Pons (tissue), 1 donor: ENCODE measurements around the gene TMED5.
"Not testable (repeated sequence)": the region's sequence is repeated elsewhere in the genome, so short reads cannot be mapped to it uniquely, and the experiment has no call there.

ENCODE experiments used
- DNase-seq: peaks from one replicate; pipeline ENCODE4 v3.0.0-alpha.2; 2016; ENCODE audit warnings: low spot score

The TMED5 gene

GRCh38 chr1:93171549-93172034, 8.6 kb downstream of the TMED5 start:
- no peak for DNase-seq

- DNase-seq = not testable (repeated sequence)
Observed at GRCh38 chr1:93170141-93170678, 10.0 kb downstream of the TMED5 start.

GRCh38 chr1:93167006-93167405, 13.2 kb downstream of the TMED5 start:
- no peak for DNase-seq

GRCh38 chr1:93165895-93166294, 14.3 kb downstream of the TMED5 start:
- DNase-seq = not testable (repeated sequence)

DNA sequence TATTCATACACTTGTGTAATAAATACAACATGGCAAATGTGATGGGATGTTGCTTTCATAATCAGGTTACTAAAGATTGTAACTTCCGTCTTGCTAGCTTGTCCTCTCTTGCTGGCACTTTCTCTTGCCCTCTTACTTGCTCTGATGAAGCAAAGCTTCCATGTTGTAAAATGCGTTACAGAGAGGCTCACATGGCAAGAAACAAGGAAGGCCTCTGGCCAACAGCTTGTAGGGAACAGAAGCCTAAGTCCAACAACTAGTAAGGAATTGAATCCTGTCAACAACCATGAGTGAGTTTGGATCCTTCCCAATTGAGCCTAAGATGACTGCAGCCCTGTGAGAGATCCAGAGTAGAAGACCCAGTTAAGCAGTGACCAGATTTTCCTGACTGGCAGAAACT, 15.4 kb downstream of the TMED5 start:
- no peak for DNase-seq

- DNase-seq = not testable (repeated sequence)
Observed at GRCh38 chr1:93163314-93163713, 16.9 kb downstream of the TMED5 start.

DNA sequence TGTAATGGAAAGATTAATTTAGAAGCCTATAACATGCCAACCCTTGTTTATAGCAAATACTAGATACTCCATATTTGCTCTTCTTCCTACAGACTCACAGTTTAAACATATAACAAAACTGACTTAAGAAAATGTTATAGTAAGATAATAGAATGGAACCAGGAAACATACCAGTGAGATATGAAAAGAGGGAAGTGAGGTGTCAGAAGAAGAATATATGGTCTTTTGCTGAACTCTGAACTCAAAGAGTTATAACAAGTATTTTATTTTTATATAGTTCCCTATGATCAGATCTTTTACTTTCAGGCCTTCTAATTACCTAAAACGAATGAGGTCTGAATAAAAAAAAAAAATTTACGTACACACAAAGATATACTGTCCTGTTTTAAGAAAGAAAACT, 20.9 kb downstream of the TMED5 start:
- DNase-seq = no peak

GRCh38 chr1:93155335-93155734, 24.9 kb downstream of the TMED5 start:
- no peak for DNase-seq

DNA sequence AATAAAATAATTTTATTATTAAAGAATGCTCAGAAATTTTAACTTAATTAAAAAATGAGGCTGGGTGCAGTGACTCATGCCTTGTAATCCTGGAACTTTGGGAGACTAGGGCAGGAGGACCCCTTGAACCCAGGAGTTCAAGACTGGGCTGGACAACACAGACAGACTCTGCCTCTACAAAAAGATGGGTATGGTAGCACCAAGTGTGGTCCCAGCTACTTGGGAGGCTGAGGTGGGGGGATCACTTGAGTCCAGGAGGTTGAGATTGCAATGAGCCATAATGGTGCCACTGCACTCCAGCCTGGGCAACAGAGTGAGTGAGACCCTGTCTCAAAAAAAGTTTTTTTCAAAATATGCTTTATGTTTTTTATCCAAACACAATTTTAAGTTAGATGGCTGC, 25.3 kb downstream of the TMED5 start:
- no peak for DNase-seq

DNA sequence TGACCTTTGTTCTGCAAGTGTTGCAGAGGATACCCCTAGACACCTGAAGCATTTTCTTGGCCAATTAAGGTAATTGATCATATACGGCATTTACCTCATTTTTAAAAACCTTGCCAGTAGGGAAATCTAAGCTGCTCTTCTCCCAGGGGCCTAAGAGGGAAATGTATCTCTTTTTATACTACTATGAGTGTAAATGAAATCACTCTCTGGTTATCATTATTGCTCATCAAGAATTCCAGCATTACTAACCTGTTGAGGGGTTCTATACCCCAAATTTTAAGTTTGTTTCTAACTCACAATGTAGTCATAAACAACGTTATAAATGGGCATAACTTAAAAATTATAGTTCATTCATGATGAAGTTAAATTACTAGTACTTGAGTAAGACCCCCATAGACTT, 27.4 kb downstream of the TMED5 start:
- DNase-seq = no peak

DNA sequence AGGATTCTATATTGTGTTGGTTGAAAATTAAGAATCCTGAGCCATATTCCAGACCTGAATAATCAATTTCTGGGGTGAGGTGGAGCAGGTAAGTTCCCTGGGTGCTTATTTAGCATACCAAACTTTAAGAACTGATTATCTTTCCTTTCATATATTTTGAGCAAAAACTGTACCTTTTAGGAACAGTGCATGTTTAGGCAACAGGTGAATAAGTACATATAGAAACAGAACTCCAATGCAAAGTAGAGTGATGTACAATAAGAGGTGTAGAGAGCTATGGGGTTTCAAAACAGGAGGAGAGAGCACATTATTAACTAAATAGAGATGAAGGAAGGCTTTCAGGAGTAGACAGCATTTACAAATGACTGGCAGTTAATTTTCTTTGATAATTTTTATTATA, 28.7 kb downstream of the TMED5 start:
- no peak for DNase-seq

DNA sequence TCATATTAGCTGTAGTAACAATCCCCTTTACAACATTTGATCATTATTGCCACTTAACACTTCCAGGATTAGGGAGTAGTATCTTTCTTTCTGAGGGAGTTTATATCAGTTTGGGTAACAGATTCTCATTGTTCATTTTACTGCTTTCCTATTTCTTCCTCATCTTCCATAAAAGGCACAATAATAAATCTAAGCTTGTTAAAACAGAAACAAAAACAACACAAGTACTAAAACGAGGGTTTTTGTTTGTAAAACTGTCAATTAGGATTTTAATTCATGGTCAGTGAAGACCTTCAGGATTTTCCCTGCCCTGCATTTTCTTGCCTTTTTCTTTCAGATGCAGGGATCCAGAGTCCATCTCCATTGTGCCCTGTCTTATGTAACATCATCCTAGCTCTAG, 29.5 kb downstream of the TMED5 start:
- no peak for DNase-seq

DNA sequence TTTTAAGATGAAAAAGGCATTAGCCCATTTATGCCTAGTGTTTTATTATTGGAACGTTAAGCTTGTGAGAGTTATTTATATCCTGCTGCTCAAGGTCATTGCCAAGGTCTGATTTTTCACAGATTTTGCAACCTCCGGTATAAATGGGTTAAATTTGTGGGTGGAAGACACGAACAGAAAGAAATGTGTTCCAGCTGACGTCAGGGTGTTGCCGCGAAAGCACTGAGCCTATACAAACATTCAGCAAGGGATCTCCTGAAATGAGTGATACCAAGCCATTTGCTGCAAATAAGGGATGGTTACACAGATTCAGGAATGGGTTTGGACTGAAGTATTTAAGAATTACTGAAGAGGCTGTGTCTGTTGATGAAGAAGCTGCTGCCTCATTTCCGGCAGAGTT, 32.2 kb downstream of the TMED5 start:
- no peak for DNase-seq

- no peak for DNase-seq
Observed at GRCh38 chr1:93143769-93144168, 36.4 kb downstream of the TMED5 start.

GRCh38 chr1:93143136-93143535, 37.1 kb downstream of the TMED5 start:
- DNase-seq = no peak

- no peak for DNase-seq
Observed at GRCh38 chr1:93142161-93142560, 38.1 kb downstream of the TMED5 start.

- no peak for DNase-seq
Observed at GRCh38 chr1:93140106-93140505, 40.1 kb downstream of the TMED5 start.

GRCh38 chr1:93137604-93138292, 42.5 kb downstream of the TMED5 start:
- DNase-seq = no peak

DNA sequence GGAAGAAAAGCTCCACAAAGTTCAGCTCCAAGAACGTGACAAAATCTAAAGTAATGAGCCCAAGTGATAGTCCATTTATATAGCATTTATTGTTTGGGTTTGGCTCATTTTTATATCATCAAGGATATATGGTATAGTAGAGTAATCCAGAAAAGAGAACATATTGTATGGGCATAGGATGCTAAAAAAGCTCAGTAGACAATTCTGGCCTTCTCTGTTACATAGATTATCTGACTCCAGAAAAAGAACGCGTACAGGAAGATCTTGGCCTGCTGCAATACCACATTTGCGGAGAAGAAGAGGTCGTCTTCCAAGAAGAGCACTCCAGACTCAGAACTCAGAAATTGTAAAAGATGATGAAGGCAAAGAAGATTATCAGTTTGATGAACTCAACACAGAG, 43.8 kb downstream of the TMED5 start:
- no peak for DNase-seq

GRCh38 chr1:93132638-93133037, 47.6 kb downstream of the TMED5 start:
- no peak for DNase-seq

GRCh38 chr1:93129507-93130099, 50.6 kb downstream of the TMED5 start:
- DNase-seq = no peak

- DNase-seq = no peak
Observed at GRCh38 chr1:93124556-93125355, 55.5 kb downstream of the TMED5 start.
